Vagina (tissue), 2 donors: Measurements from ENCODE around the gene RAB34. TPM values are rescaled to one million over a fixed set of nuclear protein-coding genes. Genes with fewer than 3 reads are reported as not detected.

Experiments used
- DNase-seq, 2 donors: peaks; one replicate each; pipeline ENCODE4 v3.0.0-alpha.2; 2017; ENCODE audit errors: extremely low spot score in 2 of 2
- H3K27ac ChIP-seq: fragments of 200-600 bp; sonication (generic); one replicate; pipeline ENCODE4 v1.5.1; 2019
- H3K27me3 ChIP-seq: fragments of 200-600 bp; sonication (generic); one replicate; pipeline ENCODE4 v1.5.1; 2019
- H3K36me3 ChIP-seq, 2 donors: fragments of 200-600 bp; sonication (generic); one replicate each; pipeline ENCODE4 v1.5.1; 2017 to 2019
- H3K4me1 ChIP-seq: fragments of 200-600 bp; sonication (generic); one replicate; pipeline ENCODE4 v1.5.1; 2019
- H3K4me3 ChIP-seq, 2 donors: fragments of 200-600 bp; sonication (generic); 1 replicate in 1 of 2; 2 replicates in 1 of 2; pipeline ENCODE4 v1.5.1; 2016 to 2019
- H3K9me3 ChIP-seq: fragments of 200-600 bp; sonication (generic); one replicate; pipeline ENCODE4 v1.5.1; 2019
- POLR2A ChIP-seq, 2 donors: fragments of 450-650 bp; IDR thresholded peaks; one replicate each; pipeline ENCODE4 v1.6.1; 2017; ENCODE audit warnings: antibody characterized with exemption in 2 of 2, mild to moderate bottlenecking in 2 of 2, moderate library complexity in 2 of 2
- POLR2AphosphoS5 ChIP-seq, 2 donors: sonication (generic); formaldehyde crosslinking; IDR thresholded peaks; one replicate each; pipeline ENCODE4 v1.9.0; 2017; ENCODE audit warnings: antibody characterized with exemption in 2 of 2, mild to moderate bottlenecking in 2 of 2, low read depth in 1 of 2; ENCODE audit not compliant: insufficient read depth in 1 of 2
- intact Hi-C: fragments of 100-400 bp; cut with DNase I; formaldehyde crosslinking; loops from one replicate; pipeline ENCODE4 v1.15.1; 2023
- total RNA-seq: library from RNA; depleted of rRNA; stranded (reverse); fragments of >200 nt; gene quantifications from one replicate; pipeline ENCODE4 v1.2.3, GENCODE V29; 2016
- TF ChIP-seq, protein P1 (sequence below), 3 experiments: fragments of 450-650 bp in 2 of 3; fragments of 200-600 bp in 1 of 3; sonication (generic) in 1 of 3; IDR thresholded peaks; one replicate each; pipeline ENCODE4 v1.5.1; 2017 to 2019; ENCODE audit warnings: antibody characterized with exemption in 3 of 3, mild to moderate bottlenecking in 2 of 3, moderate library complexity in 2 of 3

Gene RAB34
- total RNA-seq, 1 donor from 2014 or later = 195 TPM

DNA sequence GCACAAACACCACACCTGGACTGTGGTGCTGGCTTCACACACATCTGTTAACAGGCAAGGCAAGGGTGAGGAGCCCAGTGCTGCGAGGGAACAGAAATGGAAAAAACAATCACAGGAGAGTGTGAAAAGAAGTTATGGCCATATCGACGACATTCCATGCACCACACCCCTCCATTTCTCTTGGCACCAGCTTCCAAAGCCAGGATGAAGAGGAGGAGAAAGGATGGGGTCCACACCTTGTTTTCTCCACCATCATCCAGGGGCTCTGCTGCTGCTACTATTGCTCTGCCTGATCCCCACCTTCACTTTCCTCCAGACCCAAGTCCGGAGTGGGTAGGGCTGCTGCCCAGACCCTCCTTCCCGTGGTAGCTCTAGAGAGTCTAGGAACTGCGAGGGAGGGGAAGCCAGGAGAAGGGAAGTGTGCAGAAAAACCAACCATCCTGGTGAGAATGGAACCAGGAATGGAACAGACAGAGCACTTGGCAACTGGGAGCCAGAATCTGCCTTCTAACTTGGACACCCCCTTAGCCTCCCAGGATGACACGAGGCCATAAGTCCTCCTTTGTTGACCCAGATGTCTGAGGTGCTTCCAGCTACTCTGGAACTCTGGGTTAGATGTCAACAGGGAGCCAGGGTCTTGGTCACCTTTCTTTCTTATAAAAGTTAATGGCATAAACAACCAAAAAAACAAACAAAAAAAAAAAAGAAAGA is 4.8 kb downstream of the RAB34 start:
- Histone ChIP-seq H3K27me3 (no peaks in the 10 kb centered on the region), H3K4me1 (peaks cover 46% of the 10 kb centered on the region), H3K4me3 (no peak overlapping the region), H3K9me3 (no peaks in the 10 kb centered on the region), H3K36me3 (peaks cover 0 to 11% of the 10 kb centered on the region in 2 donors), H3K27ac (no peak overlapping the region)
- intact Hi-C loops = no loop called here
- TF ChIP-seq POLR2A (IDR thresholded peaks at IDR 0.05) (no peak), POLR2AphosphoS5 (IDR thresholded peaks at IDR 0.05; ENCODE audit: insufficient read depth in 1 of 2, low read depth in 1 of 2) (no peak)
- TF ChIP-seq, protein P1, sequence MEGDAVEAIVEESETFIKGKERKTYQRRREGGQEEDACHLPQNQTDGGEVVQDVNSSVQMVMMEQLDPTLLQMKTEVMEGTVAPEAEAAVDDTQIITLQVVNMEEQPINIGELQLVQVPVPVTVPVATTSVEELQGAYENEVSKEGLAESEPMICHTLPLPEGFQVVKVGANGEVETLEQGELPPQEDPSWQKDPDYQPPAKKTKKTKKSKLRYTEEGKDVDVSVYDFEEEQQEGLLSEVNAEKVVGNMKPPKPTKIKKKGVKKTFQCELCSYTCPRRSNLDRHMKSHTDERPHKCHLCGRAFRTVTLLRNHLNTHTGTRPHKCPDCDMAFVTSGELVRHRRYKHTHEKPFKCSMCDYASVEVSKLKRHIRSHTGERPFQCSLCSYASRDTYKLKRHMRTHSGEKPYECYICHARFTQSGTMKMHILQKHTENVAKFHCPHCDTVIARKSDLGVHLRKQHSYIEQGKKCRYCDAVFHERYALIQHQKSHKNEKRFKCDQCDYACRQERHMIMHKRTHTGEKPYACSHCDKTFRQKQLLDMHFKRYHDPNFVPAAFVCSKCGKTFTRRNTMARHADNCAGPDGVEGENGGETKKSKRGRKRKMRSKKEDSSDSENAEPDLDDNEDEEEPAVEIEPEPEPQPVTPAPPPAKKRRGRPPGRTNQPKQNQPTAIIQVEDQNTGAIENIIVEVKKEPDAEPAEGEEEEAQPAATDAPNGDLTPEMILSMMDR (IDR thresholded peaks at IDR 0.05) = no peak
- DNase-seq = no peak

DNA sequence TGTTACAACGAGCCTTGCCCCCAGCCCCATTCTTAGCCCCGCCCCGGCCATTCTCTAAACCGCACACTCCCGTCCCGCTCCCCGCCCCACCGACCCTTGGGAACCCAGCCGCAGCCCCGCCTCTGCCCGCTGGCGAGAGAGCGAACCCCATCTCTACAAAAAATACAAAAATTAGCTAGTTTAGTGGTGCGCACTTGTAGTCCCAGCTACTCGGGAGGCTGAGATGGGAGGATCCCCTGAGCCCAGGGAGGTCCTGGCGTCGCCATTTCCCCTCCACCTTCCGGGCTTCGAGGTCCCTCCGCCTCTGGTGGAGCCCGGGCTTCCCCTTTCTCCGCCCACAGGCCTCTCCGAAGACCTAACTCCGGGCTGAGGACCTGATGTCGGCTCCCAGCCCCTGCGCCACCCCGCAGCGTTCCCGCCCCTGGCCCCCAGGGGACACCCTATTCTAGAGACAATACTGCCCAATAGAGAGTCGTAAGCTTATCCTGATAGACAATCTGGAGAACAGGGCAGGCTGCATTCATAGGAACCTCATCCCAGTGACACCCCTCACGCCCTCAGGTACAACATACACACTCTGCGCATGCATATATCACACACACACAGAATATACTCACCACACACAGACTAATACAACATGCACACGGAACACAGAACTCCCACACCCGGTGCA is 5.5 kb downstream of the RAB34 start:
- H3K4me1 ChIP-seq = peaks cover 41% of the 10 kb centered on the region
- H3K27ac ChIP-seq = peak overlapping the region; percentile 82
- peaks cover 0 to 11% of the 10 kb centered on the region in 2 donors for H3K36me3 ChIP-seq
- H3K27me3 ChIP-seq = no peaks in the 10 kb centered on the region
- no peak for DNase-seq
- peak overlapping the region; percentile 52 to 55 for H3K4me3 ChIP-seq
- intact Hi-C loops = no loop called here
- H3K9me3 ChIP-seq = no peaks in the 10 kb centered on the region
- TF ChIP-seq, protein P1 (IDR thresholded peaks at IDR 0.05) = peak in 1 of 3 experiments; percentile 3
- no peak for TF ChIP-seq POLR2A (IDR thresholded peaks at IDR 0.05)

DNA sequence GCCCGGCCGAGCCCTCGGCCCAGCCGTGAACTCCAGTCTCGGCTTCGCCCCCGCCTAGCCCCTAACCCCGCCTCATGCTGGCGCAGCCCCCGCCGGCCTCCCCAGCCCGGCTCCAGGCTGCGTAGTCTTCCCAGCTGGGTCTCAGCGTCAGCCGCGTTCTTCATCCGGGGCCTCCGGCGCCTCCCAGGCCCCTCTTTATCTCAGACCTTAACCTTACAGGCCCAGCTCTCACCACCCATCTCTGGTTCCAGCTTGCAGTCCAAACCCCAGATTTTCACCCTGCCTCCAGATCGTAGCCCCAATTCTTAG is 6.0 kb downstream of the RAB34 start, which contains the start of gene PROCA1:
PROCA1 (minus strand) TSS at position 166 of the 309 bp plus-strand sequence. CDS start 228 bp downstream, outside the sequence.
- intact Hi-C loops = no loop called here
- Histone ChIP-seq H3K36me3 (peaks cover 0 to 11% of the 10 kb centered on the region in 2 donors), H3K27me3 (no peaks in the 10 kb centered on the region), H3K4me1 (peaks cover 36% of the 10 kb centered on the region), H3K4me3 (peak within 1 kb of the TSS; percentile 52 to 55), H3K27ac (peak within 1 kb of the TSS; percentile 82), H3K9me3 (no peaks in the 10 kb centered on the region)
- no peak for TF ChIP-seq POLR2AphosphoS5 (IDR thresholded peaks at IDR 0.05; ENCODE audit: insufficient read depth in 1 of 2, low read depth in 1 of 2)
- no peak for TF ChIP-seq POLR2A (IDR thresholded peaks at IDR 0.05)
- TF ChIP-seq, protein P1 (IDR thresholded peaks at IDR 0.05) = no peak
- DNase-seq = no peak

DNA sequence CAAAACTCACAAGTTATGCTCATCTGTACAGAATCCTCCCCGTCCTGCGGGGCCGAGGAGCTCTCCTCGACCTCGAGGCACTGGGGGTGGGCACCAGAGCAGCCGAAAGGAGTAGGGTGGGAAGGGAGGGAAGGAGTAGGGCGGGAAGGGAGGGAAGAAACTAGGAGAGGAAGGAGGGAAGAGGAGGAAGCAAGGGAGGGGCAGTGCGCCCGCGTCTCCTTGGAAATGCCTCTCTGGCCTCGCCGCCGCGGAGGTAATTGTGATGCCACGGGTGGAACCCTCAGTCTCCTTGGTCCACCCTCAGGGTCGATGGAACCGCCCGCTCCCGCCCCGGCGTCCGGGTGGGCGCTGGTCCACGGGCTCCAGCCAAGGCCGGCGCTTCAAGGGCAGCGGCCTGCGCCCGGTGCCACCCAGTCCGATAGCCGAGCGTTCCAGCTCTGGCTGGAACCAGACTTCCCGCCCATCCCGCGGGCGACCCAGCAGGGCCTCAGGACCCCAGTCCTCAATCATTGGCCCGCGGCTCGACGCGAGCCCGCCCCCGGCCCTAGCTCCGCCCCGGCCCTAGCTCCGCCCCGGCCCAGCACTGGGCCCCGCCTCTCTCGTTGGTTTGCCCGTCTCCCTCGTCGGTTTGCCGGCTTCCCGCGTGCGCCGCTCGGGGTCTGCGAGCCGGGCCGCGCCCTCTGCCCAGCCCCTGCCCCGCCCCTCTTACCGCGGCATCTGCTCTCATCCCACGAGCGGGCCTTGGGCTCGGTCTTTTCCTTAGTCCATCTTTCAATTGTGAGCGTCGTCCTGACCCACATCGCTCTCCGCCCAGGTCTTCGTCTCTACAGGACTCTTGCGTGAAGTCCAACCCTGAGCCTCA is 6.6 kb downstream of the RAB34 start:
- intact Hi-C loops = no loop called here
- no peak for DNase-seq
- H3K36me3 ChIP-seq = peaks cover 0 to 11% of the 10 kb centered on the region in 2 donors
- no peaks in the 10 kb centered on the region for H3K9me3 ChIP-seq
- H3K4me3 ChIP-seq = peak overlapping the region; percentile 52 to 55
- H3K27ac ChIP-seq = peak overlapping the region; percentile 82
- no peaks in the 10 kb centered on the region for H3K27me3 ChIP-seq
- peaks cover 30% of the 10 kb centered on the region for H3K4me1 ChIP-seq
- TF ChIP-seq, protein P1 (IDR thresholded peaks at IDR 0.05) = no peak
- TF ChIP-seq POLR2AphosphoS5 (IDR thresholded peaks at IDR 0.05; ENCODE audit: insufficient read depth in 1 of 2, low read depth in 1 of 2) = peak in 1 of 2 donors; percentile 95
- peak in 1 of 2 donors; percentile 73 for TF ChIP-seq POLR2A (IDR thresholded peaks at IDR 0.05)
